H1 (cell line): ENCODE results near the gene GHRHR. TPM values are rescaled to one million over a fixed set of nuclear protein-coding genes. Genes with fewer than 3 reads are reported as not detected.

ENCODE experiments used
- CTCF ChIA-PET: fragments of 300-600 bp; sonication (Branson Sonifier 250); formaldehyde crosslinking; loops from one replicate; lab custom pipeline; 2021; ENCODE audit not compliant: partially characterized antibody; lab: Charles Lee
- POLR2A ChIA-PET: fragments of 300-600 bp; sonication (Branson Sonifier 250); formaldehyde crosslinking; loops from one replicate; lab custom pipeline; 2021; ENCODE audit warnings: inconsistent platforms; ENCODE audit not compliant: partially characterized antibody; lab: Charles Lee
- DNase-seq, 2 experiments: peaks; one replicate each; pipeline versions ENCODE4 v3.0.0 to v3.0.0-alpha.2; 2010 to 2022; ENCODE audit warnings: low spot score in 2 of 2, low read depth in 1 of 2, mixed read lengths in 1 of 2
- FAIRE-seq: peaks from 2 replicates; lab custom pipeline; 2011; peaks lifted over from hg19 to GRCh38; lab: Jason Lieb, UNC
- H2AFZ ChIP-seq: 2 replicates; pipeline ENCODE4 v1.8.1; 2012; ENCODE audit warnings: low read length, inconsistent platforms
- H2AK5ac ChIP-seq: 2 replicates; pipeline ENCODE4 v1.6.1; 2013; ENCODE audit warnings: low read depth, low read length
- H2BK120ac ChIP-seq: replicated peaks from 2 replicates; pipeline ENCODE3; 2013; ENCODE audit warnings: low read depth, low read length, inconsistent platforms
- H2BK12ac ChIP-seq: 2 replicates; pipeline ENCODE4 v1.6.1; 2013; ENCODE audit warnings: low read depth, low read length
- H2BK15ac ChIP-seq: 2 replicates; pipeline ENCODE4 v1.6.1; 2013; ENCODE audit warnings: low read length
- H2BK20ac ChIP-seq: 2 replicates; pipeline ENCODE4 v1.6.1; 2013; ENCODE audit warnings: low read length
- H2BK5ac ChIP-seq: 2 replicates; pipeline ENCODE4 v1.6.1; 2013; ENCODE audit warnings: low read depth, low read length
- H3K14ac ChIP-seq: 2 replicates; pipeline ENCODE4 v1.6.1; 2013; ENCODE audit warnings: inconsistent platforms; ENCODE audit not compliant: insufficient read length
- H3K18ac ChIP-seq: 2 replicates; pipeline ENCODE4 v1.6.1; 2013; ENCODE audit warnings: low read length; ENCODE audit errors: extremely low read depth
- H3K23ac ChIP-seq: 2 replicates; pipeline ENCODE4 v1.6.1; 2013; ENCODE audit warnings: inconsistent platforms; ENCODE audit not compliant: insufficient read length
- H3K23me2 ChIP-seq: 2 replicates; pipeline ENCODE4 v1.6.1; 2013; ENCODE audit warnings: low read depth, low read length
- H3K27ac ChIP-seq: 2 replicates; pipeline ENCODE4 v1.6.1; 2011; ENCODE audit warnings: low read depth, low read length, inconsistent platforms
- H3K27me3 ChIP-seq, 4 experiments: replicated peaks in 1 of 4; 1 replicate in 1 of 4; 2 replicates in 3 of 4; pipeline versions ENCODE4 v1.6.1 to v1.8.1; 2011 to 2013; ENCODE audit warnings: low read length in 3 of 4, mild to moderate bottlenecking in 3 of 4, inconsistent platforms in 2 of 4, mixed read lengths in 2 of 4, moderate library complexity in 1 of 4; ENCODE audit not compliant: control insufficient read depth in 3 of 4, insufficient read depth in 3 of 4; ENCODE audit errors: extremely low read depth in 1 of 4
- H3K36me3 ChIP-seq, 4 experiments: 2 replicates each; pipeline versions ENCODE4 v1.6.1 to v1.8.1; 2011 to 2013; ENCODE audit warnings: mild to moderate bottlenecking in 4 of 4, low read length in 3 of 4, moderate library complexity in 2 of 4, control low read depth in 1 of 4, inconsistent platforms in 1 of 4; ENCODE audit not compliant: insufficient read depth in 4 of 4, control insufficient read depth in 2 of 4
- H3K4ac ChIP-seq: replicated peaks from 2 replicates; pipeline ENCODE3; 2013; ENCODE audit warnings: low read length, low read depth, mixed read lengths, inconsistent platforms; ENCODE audit not compliant: insufficient read length
- H3K4me1 ChIP-seq, 4 experiments: replicated peaks in 1 of 4; 1 replicate in 1 of 4; 2 replicates in 3 of 4; pipeline versions ENCODE4 v1.6.1 to v1.8.1; 2011 to 2013; ENCODE audit warnings: low read length in 3 of 4, inconsistent platforms in 2 of 4, mixed read lengths in 1 of 4; ENCODE audit not compliant: insufficient read depth in 4 of 4, control insufficient read depth in 3 of 4
- H3K4me2 ChIP-seq, 2 experiments: 2 replicates each; pipeline versions ENCODE4 v1.6.1 to v1.8.1; 2011 to 2013; ENCODE audit warnings: low read depth in 2 of 2, low read length in 2 of 2, control low read depth in 1 of 2, inconsistent platforms in 1 of 2, mild to moderate bottlenecking in 1 of 2; ENCODE audit not compliant: insufficient read depth in 1 of 2
- H3K4me3 ChIP-seq, 4 experiments: fragments of 200-600, 300-600 bp in 1 of 4; sonication (generic), shearing (Covaris generic), sonication (Bioruptor Twin) in 1 of 4; 2 replicates each; pipeline versions ENCODE4 v1.5.1 to v1.8.1; 2011 to 2016; ENCODE audit warnings: low read length in 4 of 4, low read depth in 3 of 4, control low read depth in 2 of 4, inconsistent platforms in 2 of 4, mild to moderate bottlenecking in 2 of 4, mixed read lengths in 1 of 4, moderate library complexity in 1 of 4; ENCODE audit not compliant: insufficient read depth in 2 of 4; ENCODE audit errors: extremely low read depth in 1 of 4
- H3K56ac ChIP-seq: replicated peaks from 2 replicates; pipeline ENCODE3; 2013; ENCODE audit warnings: low read depth, mild to moderate bottlenecking, mixed read lengths, low read length, inconsistent platforms; ENCODE audit not compliant: insufficient read length
- H3K79me1 ChIP-seq: 2 replicates; pipeline ENCODE4 v1.6.1; 2013; ENCODE audit warnings: low read depth, low read length, control low read depth
- H3K79me2 ChIP-seq, 2 experiments: 2 replicates each; pipeline versions ENCODE4 v1.6.1 to v1.8.1; 2012 to 2013; ENCODE audit warnings: low read length in 2 of 2, mild to moderate bottlenecking in 2 of 2, inconsistent platforms in 1 of 2; ENCODE audit not compliant: insufficient read depth in 2 of 2, control insufficient read depth in 1 of 2
- H3K9ac ChIP-seq, 4 experiments: replicated peaks in 1 of 4; 1 replicate in 1 of 4; 2 replicates in 3 of 4; pipeline versions ENCODE4 v1.6.1 to v1.8.1; 2011 to 2013; ENCODE audit warnings: low read depth in 3 of 4, low read length in 3 of 4, control low read depth in 2 of 4, mild to moderate bottlenecking in 2 of 4, moderate library complexity in 2 of 4, inconsistent platforms in 1 of 4; ENCODE audit errors: extremely low read depth in 1 of 4
- H3K9me3 ChIP-seq, 2 experiments: 2 replicates each; pipeline versions ENCODE4 v1.6.1 to v1.8.1; 2012 to 2013; ENCODE audit warnings: mild to moderate bottlenecking in 2 of 2, moderate library complexity in 2 of 2, control low read depth in 1 of 2, inconsistent platforms in 1 of 2, low read depth in 1 of 2, low read length in 1 of 2, mixed read lengths in 1 of 2; ENCODE audit not compliant: insufficient read depth in 2 of 2
- H4K20me1 ChIP-seq, 2 experiments: replicated peaks in 1 of 2; 2 replicates each; pipeline versions ENCODE3 to v1.8.1; 2011 to 2013; ENCODE audit warnings: inconsistent platforms in 2 of 2, low read length in 2 of 2, mild to moderate bottlenecking in 1 of 2; ENCODE audit not compliant: insufficient read depth in 2 of 2, control insufficient read depth in 1 of 2
- H4K5ac ChIP-seq: 2 replicates; pipeline ENCODE4 v1.6.1; 2013; ENCODE audit warnings: low read length, low read depth, mixed read lengths, inconsistent platforms; ENCODE audit not compliant: insufficient read length
- H4K8ac ChIP-seq: 2 replicates; pipeline ENCODE4 v1.8.0; 2013; ENCODE audit warnings: mild to moderate bottlenecking, moderate library complexity, low read length, inconsistent platforms; ENCODE audit not compliant: insufficient read depth; ENCODE audit errors: extremely low read depth
- H4K91ac ChIP-seq: replicated peaks from 2 replicates; pipeline ENCODE3; 2013; ENCODE audit warnings: low read length, mixed read lengths, inconsistent platforms; ENCODE audit not compliant: insufficient read length
- ATF3 ChIP-seq: IDR thresholded peaks from 2 replicates; pipeline ENCODE4 v1.6.1; 2011; ENCODE audit warnings: low read depth, mild to moderate bottlenecking, low read length; ENCODE audit not compliant: insufficient read depth
- CHD2 ChIP-seq: IDR thresholded peaks from 2 replicates; pipeline ENCODE4 v1.6.1; 2012; ENCODE audit warnings: low read length, improper control_type of control experiment
- HDAC6 ChIP-seq: IDR thresholded peaks from one replicate; pipeline ENCODE4 v1.7.1; 2012; ENCODE audit warnings: low read depth, mild to moderate bottlenecking, inconsistent platforms, low read length, moderate library complexity
- JUN ChIP-seq: IDR thresholded peaks from 2 replicates; pipeline ENCODE4 v1.6.1; 2011; ENCODE audit warnings: low read depth, mild to moderate bottlenecking, improper control_type of control experiment, low read length
- JUND ChIP-seq: IDR thresholded peaks from 2 replicates; pipeline ENCODE4 v1.6.1; 2011; ENCODE audit warnings: mild to moderate bottlenecking, improper control_type of control experiment, low read length
- KDM1A ChIP-seq: fragments of 200-600, 300-600 bp; sonication (generic); IDR thresholded peaks from 2 replicates; pipeline ENCODE4 v1.7.1; 2016; ENCODE audit warnings: mild to moderate bottlenecking, low read length, borderline replicate concordance
- NRF1 ChIP-seq: IDR thresholded peaks from 2 replicates; pipeline ENCODE4 v1.6.1; 2011; ENCODE audit warnings: mild to moderate bottlenecking, low read depth, low read length, improper control_type of control experiment
- PHF8 ChIP-seq: fragments of 200-600 bp; sonication (generic); conservative IDR thresholded peaks from 2 replicates; pipeline ENCODE4 v1.7.1; 2012; ENCODE audit warnings: low read depth, mild to moderate bottlenecking, inconsistent platforms, low read length, moderate library complexity
- POLR2AphosphoS5 ChIP-seq: IDR thresholded peaks from 2 replicates; pipeline ENCODE4 v1.6.1; 2011; ENCODE audit warnings: low read depth, low read length
- RBBP5 ChIP-seq: IDR thresholded peaks from 2 replicates; pipeline ENCODE4 v1.7.1; 2012; ENCODE audit warnings: low read depth, mild to moderate bottlenecking, inconsistent platforms, low read length, moderate library complexity, borderline replicate concordance
- RNF2 ChIP-seq: fragments of 200-900, 300-1000 bp; sonication (generic); IDR thresholded peaks from 2 replicates; pipeline ENCODE4 v1.7.1; 2016; ENCODE audit warnings: borderline replicate concordance, low read depth, mild to moderate bottlenecking, antibody characterized with exemption, low read length; ENCODE audit not compliant: poor library complexity, severe bottlenecking; ENCODE audit errors: missing control alignments
- SIN3A ChIP-seq, 2 experiments: IDR thresholded peaks in 1 of 2; conservative IDR thresholded peaks in 1 of 2; 2 replicates each; pipeline ENCODE4 v1.6.1; 2011 to 2012; ENCODE audit warnings: low read length in 2 of 2, improper control_type of control experiment in 1 of 2, low read depth in 1 of 2, mild to moderate bottlenecking in 1 of 2
- TAF7 ChIP-seq: optimal IDR thresholded peaks from 2 replicates; pipeline ENCODE3; 2011; ENCODE audit warnings: low read depth, mild to moderate bottlenecking, inconsistent platforms, low read length, moderate library complexity, borderline replicate concordance
- YY1 ChIP-seq: IDR thresholded peaks from 2 replicates; pipeline ENCODE4 v1.6.1; 2011; ENCODE audit warnings: low read depth, mild to moderate bottlenecking, low read length
- WGBS, 2 experiments: shearing (Covaris generic) in 1 of 2; methylation state at CpG; one replicate each; pipeline versions ENCODE4 v1.1.6 to v1.1.7; 2013 to 2015; ENCODE audit warnings: low lambda C conversion rate in 2 of 2, mixed read lengths in 2 of 2, inconsistent platforms in 1 of 2, low coverage in 1 of 2, missing lambda C conversion rate in 1 of 2; ENCODE audit not compliant: insufficient replicate concordance in 2 of 2, insufficient coverage in 1 of 2, insufficient read length in 1 of 2; ENCODE audit errors: extremely low coverage in 1 of 2, missing lambda C conversion rate in 1 of 2; 5-methylcytosine and 5-hydroxymethylcytosine counted together
- polyA plus RNA-seq, 7 experiments: library from polyadenylated mRNA; depleted of rRNA in 3 of 7; stranded (reverse) in 5 of 7; unstranded in 2 of 7; fragments of >200 nt in 5 of 7; fragments of 200-250 nt in 2 of 7; gene quantifications; 1 replicate in 5 of 7; 2 replicates in 1 of 7; 4 replicates in 1 of 7; pipeline versions ENCODE4 v1.2.1 to v1.2.3, GENCODE V29; 2011 to 2013; ENCODE audit warnings: missing spikeins in 2 of 7, mixed read lengths in 2 of 7
- total RNA-seq: library from RNA; stranded (reverse); fragmentation: NEBNext Ultra II Directional; extraction: Animal tissue kit (Norgen Biotek cat#: 25700); gene quantifications from 2 replicates; pipeline ENCODE4 v1.2.1, GENCODE V29; 2021

The GHRHR gene
- total and polyA plus RNA-seq, 2 of the 8 experiments (the other 6 are each of a cell fraction or from before 2014, with no cell fraction given), result 0.60 to 6.5 TPM

- Histone ChIP-seq H4K20me1 (peaks cover 0 to 2% of the 10 kb centered on the region in 2 experiments), H3K27me3 (no peaks in the 10 kb centered on the region), H2BK15ac (no peak overlapping the region), H3K4me2 (no peak overlapping the region), H3K9ac (no peak overlapping the region), H3K4me3 (no peak overlapping the region), H4K91ac (no peak overlapping the region), H3K4me1 (peaks cover 0 to 13% (median 4%) of the 10 kb centered on the region in 4 experiments; a peak in 4 of 7 replicates), H2BK12ac (no peak overlapping the region), H2BK5ac (no peak overlapping the region), H2AFZ (no peak overlapping the region), H3K79me1 (no peaks in the 10 kb centered on the region), H3K18ac (no peak overlapping the region), H2AK5ac (no peak overlapping the region), H4K8ac (no peak overlapping the region), H3K56ac (no peak overlapping the region), H2BK20ac (no peak overlapping the region), H3K27ac (no peak overlapping the region), H3K4ac (no peak overlapping the region), H2BK120ac (no peak overlapping the region), H3K79me2 (no peaks in the 10 kb centered on the region), H3K23ac (no peak overlapping the region), H3K23me2 (no peaks in the 10 kb centered on the region; the same call in 1 of the 2 replicates), H3K36me3 (no peaks in the 10 kb centered on the region), H4K5ac (no peak overlapping the region), H3K9me3 (no peaks in the 10 kb centered on the region), H3K14ac (no peak overlapping the region)
- WGBS, 2 experiments, result 81% methylated on average over 3 of the region's 3 CpGs; no CpG with 5 or more reads in 1 of the 2 experiments
- no peak for DNase-seq
- CTCF ChIA-PET, result interaction anchor here (0.8 to 7.4 kb wide), 3 partner anchors 15 to 115 kb away, joined by 3 to 55 read pairs (median 4); no protein-coding TSS in a partner anchor
- POLR2A ChIA-PET, result no interaction called here
- FAIRE-seq, result no peak
- TF ChIP-seq KDM1A (no peak), CHD2 (no peak), SIN3A (conservative IDR thresholded peaks at IDR 0.05 in 1 of 2, IDR thresholded peaks at IDR 0.05 in 1 of 2; ENCODE audit: low read depth in 1 of 2, low read length in 2 of 2) (no peak), TAF7 (no peak), ATF3 (no peak), JUN (no peak), HDAC6 (no peak), RBBP5 (no peak), YY1 (no peak), NRF1 (no peak), JUND (no peak), POLR2AphosphoS5 (no peak), PHF8 (no peak), RNF2 (no peak)
Measured at GRCh38 chr7:30916255-30916654, 47.5 kb upstream of the GHRHR start.
